Muscle of leg (tissue), 11 donors: Measurements from ENCODE around the gene LEUTX. TPM values are rescaled to one million over a fixed set of nuclear protein-coding genes. Genes with fewer than 3 reads are reported as not detected.

Source experiments
- DNase-seq: peaks from one replicate; pipeline ENCODE4 v3.0.0; 2013
- H3K27ac ChIP-seq: one replicate; pipeline ENCODE4 v1.5.1; 2013; ENCODE audit warnings: mild to moderate bottlenecking, low read length, control low read depth
- H3K27me3 ChIP-seq: one replicate; pipeline ENCODE4 v1.6.1; 2013; ENCODE audit warnings: low read length; ENCODE audit not compliant: control insufficient read depth, insufficient read depth
- H3K36me3 ChIP-seq: one replicate; pipeline ENCODE4 v1.6.1; 2013; ENCODE audit warnings: low read length; ENCODE audit not compliant: control insufficient read depth, insufficient read depth
- H3K4me1 ChIP-seq: one replicate; pipeline ENCODE4 v1.6.1; 2013; ENCODE audit warnings: low read length; ENCODE audit not compliant: control insufficient read depth, insufficient read depth
- H3K4me3 ChIP-seq: one replicate; pipeline ENCODE4 v1.5.1; 2013; ENCODE audit warnings: low read length, control low read depth
- H3K9me3 ChIP-seq: replicated peaks from 2 replicates; pipeline ENCODE4 v1.6.1; 2013; ENCODE audit warnings: low read depth, low read length; ENCODE audit not compliant: control insufficient read depth
- WGBS: methylation state at CpG from one replicate; pipeline ENCODE4 v1.1.5; 2013; ENCODE audit warnings: missing lambda C conversion rate; ENCODE audit not compliant: insufficient coverage; 5-methylcytosine and 5-hydroxymethylcytosine counted together
- polyA plus RNA-seq, 8 donors: library from polyadenylated mRNA; unstranded; fragments of 120-200 nt; gene quantifications; one replicate each; pipeline versions ENCODE4 v1.2.1 to v1.2.3, GENCODE V29; 2013; ENCODE audit warnings: inconsistent platforms in 1 of 8, low replicate concordance in 1 of 8; ENCODE audit not compliant: insufficient read length in 8 of 8, insufficient read depth in 1 of 8
- total RNA-seq: library from RNA; stranded (reverse); fragments of 120-200 nt; gene quantifications from one replicate; pipeline ENCODE4 v1.2.4, GENCODE V29; 2013

Gene LEUTX
- total and polyA plus RNA-seq, 9 donors, result not detected

- H3K27ac ChIP-seq, result no peak overlapping the region
- no peaks in the 10 kb centered on the region for H3K9me3 ChIP-seq
- H3K4me1 ChIP-seq, result peaks cover 54% of the 10 kb centered on the region
- no peak for DNase-seq
- WGBS, result 97% methylated on average over 10 of the region's 10 CpGs
- no peaks in the 10 kb centered on the region for H3K27me3 ChIP-seq
- peaks cover 71% of the 10 kb centered on the region for H3K36me3 ChIP-seq
- no peak overlapping the region for H3K4me3 ChIP-seq
These were observed 51.1 kb downstream of the LEUTX start for GRCh38 chr19:39829702-39830275.

GRCh38 chr19:39830406-39830805 is 51.8 kb downstream of the LEUTX start:
- 92% methylated on average over 14 of the region's 18 CpGs for WGBS
- no peaks in the 10 kb centered on the region for H3K9me3 ChIP-seq
- H3K27ac ChIP-seq, result no peak overlapping the region
- no peak for DNase-seq
- H3K36me3 ChIP-seq, result peaks cover 73% of the 10 kb centered on the region
- peaks cover 51% of the 10 kb centered on the region for H3K4me1 ChIP-seq
- no peaks in the 10 kb centered on the region for H3K27me3 ChIP-seq
- H3K4me3 ChIP-seq, result no peak overlapping the region

GRCh38 chr19:39830847-39831246 is 52.2 kb downstream of the LEUTX start:
- H3K27ac ChIP-seq, result no peak overlapping the region
- no peaks in the 10 kb centered on the region for H3K9me3 ChIP-seq
- H3K27me3 ChIP-seq, result no peaks in the 10 kb centered on the region
- H3K36me3 ChIP-seq, result peaks cover 72% of the 10 kb centered on the region
- DNase-seq, result no peak
- H3K4me3 ChIP-seq, result no peak overlapping the region
- peaks cover 47% of the 10 kb centered on the region for H3K4me1 ChIP-seq

- WGBS, result 93% methylated on average over 15 of the region's 16 CpGs
- Histone ChIP-seq H3K4me3 (peak overlapping the region; percentile 18), H3K36me3 (peaks cover 69% of the 10 kb centered on the region), H3K4me1 (peaks cover 42% of the 10 kb centered on the region), H3K27ac (peak overlapping the region; percentile 38), H3K27me3 (no peaks in the 10 kb centered on the region), H3K9me3 (no peaks in the 10 kb centered on the region)
- no peak for DNase-seq
These were observed 53.0 kb downstream of the LEUTX start for GRCh38 chr19:39831679-39832078.

- peak overlapping the region; percentile 98 for H3K4me3 ChIP-seq
- WGBS, result 76% methylated on average over 5 of the region's 5 CpGs
- no peaks in the 10 kb centered on the region for H3K27me3 ChIP-seq
- H3K36me3 ChIP-seq, result peaks cover 70% of the 10 kb centered on the region
- no peaks in the 10 kb centered on the region for H3K9me3 ChIP-seq
- H3K4me1 ChIP-seq, result peaks cover 42% of the 10 kb centered on the region
- peak overlapping the region; percentile 98 for H3K27ac ChIP-seq
- no peak for DNase-seq
These were observed 53.9 kb downstream of the LEUTX start for GRCh38 chr19:39832341-39833083.

- no peak for DNase-seq
- Histone ChIP-seq H3K36me3 (peaks cover 70% of the 10 kb centered on the region), H3K9me3 (no peaks in the 10 kb centered on the region), H3K27ac (peak overlapping the region; percentile 98), H3K4me3 (peak overlapping the region; percentile 98), H3K27me3 (no peaks in the 10 kb centered on the region), H3K4me1 (peaks cover 42% of the 10 kb centered on the region)
- under 1% methylated on average over 24 of the region's 24 CpGs for WGBS
These were observed 54.5 kb downstream of the LEUTX start for GRCh38 chr19:39833160-39833463.

- Histone ChIP-seq H3K27me3 (no peaks in the 10 kb centered on the region), H3K4me3 (peak within 1 kb of the TSS; percentile 98), H3K9me3 (no peaks in the 10 kb centered on the region), H3K4me1 (peaks cover 42% of the 10 kb centered on the region), H3K27ac (peak within 1 kb of the TSS; percentile 98), H3K36me3 (peaks cover 70% of the 10 kb centered on the region)
- peak; percentile 99 for DNase-seq
- under 1% methylated on average over 58 of the region's 59 CpGs for WGBS
These were observed 55.0 kb downstream of the LEUTX start, which contains the start of gene DYRK1B for GRCh38 chr19:39833464-39834286. TSS of gene DYRK1B (minus strand) at chr19:39834162. CDS start at chr19:39831867, 2,295 bp downstream.

- Histone ChIP-seq H3K4me1 (peaks cover 49% of the 10 kb centered on the region), H3K27me3 (no peaks in the 10 kb centered on the region), H3K9me3 (no peaks in the 10 kb centered on the region), H3K36me3 (peaks cover 73% of the 10 kb centered on the region), H3K27ac (peak overlapping the region; percentile 98), H3K4me3 (peak overlapping the region; percentile 24)
- no peak for DNase-seq
- 42% methylated on average over 6 of the region's 19 CpGs for WGBS
These were observed 55.7 kb downstream of the LEUTX start for GRCh38 chr19:39834287-39834841.
